Measurements from ENCODE around the gene SRD5A1.

- no peak for TF ChIP-seq POLR2A (IDR thresholded peaks at IDR 0.05)
- TF ChIP-seq, protein P1, sequence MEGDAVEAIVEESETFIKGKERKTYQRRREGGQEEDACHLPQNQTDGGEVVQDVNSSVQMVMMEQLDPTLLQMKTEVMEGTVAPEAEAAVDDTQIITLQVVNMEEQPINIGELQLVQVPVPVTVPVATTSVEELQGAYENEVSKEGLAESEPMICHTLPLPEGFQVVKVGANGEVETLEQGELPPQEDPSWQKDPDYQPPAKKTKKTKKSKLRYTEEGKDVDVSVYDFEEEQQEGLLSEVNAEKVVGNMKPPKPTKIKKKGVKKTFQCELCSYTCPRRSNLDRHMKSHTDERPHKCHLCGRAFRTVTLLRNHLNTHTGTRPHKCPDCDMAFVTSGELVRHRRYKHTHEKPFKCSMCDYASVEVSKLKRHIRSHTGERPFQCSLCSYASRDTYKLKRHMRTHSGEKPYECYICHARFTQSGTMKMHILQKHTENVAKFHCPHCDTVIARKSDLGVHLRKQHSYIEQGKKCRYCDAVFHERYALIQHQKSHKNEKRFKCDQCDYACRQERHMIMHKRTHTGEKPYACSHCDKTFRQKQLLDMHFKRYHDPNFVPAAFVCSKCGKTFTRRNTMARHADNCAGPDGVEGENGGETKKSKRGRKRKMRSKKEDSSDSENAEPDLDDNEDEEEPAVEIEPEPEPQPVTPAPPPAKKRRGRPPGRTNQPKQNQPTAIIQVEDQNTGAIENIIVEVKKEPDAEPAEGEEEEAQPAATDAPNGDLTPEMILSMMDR (IDR thresholded peaks at IDR 0.05) = no peak
Observed at GRCh38 chr5:6717687-6718086, 84.4 kb downstream of the SRD5A1 start.
